GM18868 (cell line): Measurements from ENCODE around the gene PYGM.

Experiments used
- ATAC-seq: cut with Tn5 transposase; IDR thresholded peaks from one replicate; pipeline ENCODE4 v1.9.1; 2021; ENCODE audit warnings: mild to moderate bottlenecking, moderate library complexity; ENCODE audit not compliant: unreplicated experiment

PYGM gene

DNA sequence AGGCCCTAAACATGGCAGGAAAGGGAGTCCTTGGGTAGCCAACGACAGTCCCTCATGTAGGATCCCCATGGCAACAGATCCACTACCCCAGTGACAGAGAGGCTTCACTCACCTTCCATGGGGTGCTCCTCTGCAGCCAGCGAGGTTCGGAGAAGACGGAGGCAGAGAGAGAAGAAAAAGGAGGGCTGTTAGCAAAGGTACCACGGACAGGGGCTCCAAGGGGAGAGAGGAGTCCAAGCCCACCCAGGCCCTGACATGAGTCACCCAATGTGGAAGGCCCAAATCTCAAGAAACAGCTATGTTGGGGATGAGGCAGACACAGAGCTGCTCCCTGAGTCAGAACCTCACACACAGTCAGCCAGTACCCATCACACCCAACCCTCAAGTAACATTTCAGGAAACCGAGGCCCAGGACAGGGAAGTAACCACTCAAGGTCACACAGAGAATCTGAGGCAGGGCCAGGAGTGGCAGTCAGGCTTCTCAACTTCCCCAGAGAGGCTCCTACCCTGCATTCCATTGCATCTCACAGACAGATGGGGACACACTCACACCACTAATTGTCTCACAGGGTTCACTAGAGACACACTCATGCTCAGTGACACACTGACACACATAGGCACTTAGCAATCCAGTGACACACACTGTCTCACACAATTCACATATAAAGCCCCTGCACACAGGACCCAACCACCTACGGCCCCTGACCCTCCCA lies 62.0 kb downstream of the PYGM start:
- ATAC-seq, result no peak
